Mesodermal cell (in vitro differentiated cells): ENCODE data around the gene TMEM88.
A peak's percentile ranks its signal among the peaks of the same experiment; 100 is the strongest.

Source experiments
- H3K27ac ChIP-seq: 2 replicates; pipeline ENCODE4 v1.7.0; 2013; ENCODE audit warnings: mild to moderate bottlenecking, low read depth, low read length, moderate library complexity; ENCODE audit not compliant: severe bottlenecking
- H3K36me3 ChIP-seq: 2 replicates; pipeline ENCODE4 v1.7.1; 2013; ENCODE audit warnings: mild to moderate bottlenecking, low read length, moderate library complexity; ENCODE audit not compliant: control insufficient read depth, insufficient read depth
- H3K4me1 ChIP-seq: one replicate; pipeline ENCODE4 v1.7.1; 2013; ENCODE audit warnings: mild to moderate bottlenecking, low read length; ENCODE audit not compliant: insufficient read depth, control insufficient read depth, poor library complexity, severe bottlenecking
- H3K4me3 ChIP-seq: 2 replicates; pipeline ENCODE4 v1.7.0; 2013; ENCODE audit warnings: low read length, control low read depth, mild to moderate bottlenecking; ENCODE audit not compliant: insufficient read depth, poor library complexity, severe bottlenecking; ENCODE audit errors: extremely low read depth
- H3K9me3 ChIP-seq: 2 replicates; pipeline ENCODE4 v1.7.1; 2013; ENCODE audit warnings: mild to moderate bottlenecking, low read length, moderate library complexity; ENCODE audit not compliant: control insufficient read depth
- WGBS, 2 experiments: methylation state at CpG; one replicate each; pipeline ENCODE4 v1.1.5; 2013; ENCODE audit warnings: missing lambda C conversion rate in 2 of 2; ENCODE audit not compliant: insufficient coverage in 2 of 2; 5-methylcytosine and 5-hydroxymethylcytosine counted together

The TMEM88 gene

GRCh38 chr17:7833795-7834541, 20.9 kb upstream of the TMEM88 start, which contains the start of gene KDM6B:
TSS of gene KDM6B (plus strand) at chr17:7834217. CDS start at chr17:7845555, 11,338 bp downstream.
- Histone ChIP-seq H3K4me1 (peaks cover 20% of the 10 kb centered on the region), H3K9me3 (no peaks in the 10 kb centered on the region), H3K4me3 (peak within 1 kb of the TSS; percentile 64), H3K36me3 (no peaks in the 10 kb centered on the region), H3K27ac (peak within 1 kb of the TSS; percentile 99)
- WGBS, 2 experiments: 0 to 1% methylated on average over 28 to 31 of the region's 49 CpGs

GRCh38 chr17:7834542-7834956, 20.3 kb upstream of the TMEM88 start:
- H3K4me3 ChIP-seq: peak overlapping the region; percentile 64
- H3K9me3 ChIP-seq: no peaks in the 10 kb centered on the region
- H3K4me1 ChIP-seq: peaks cover 24% of the 10 kb centered on the region
- WGBS, 2 experiments: 0% methylated on average over 15 to 18 of the region's 20 CpGs
- H3K36me3 ChIP-seq: no peaks in the 10 kb centered on the region
- peak overlapping the region; percentile 99 for H3K27ac ChIP-seq

DNA sequence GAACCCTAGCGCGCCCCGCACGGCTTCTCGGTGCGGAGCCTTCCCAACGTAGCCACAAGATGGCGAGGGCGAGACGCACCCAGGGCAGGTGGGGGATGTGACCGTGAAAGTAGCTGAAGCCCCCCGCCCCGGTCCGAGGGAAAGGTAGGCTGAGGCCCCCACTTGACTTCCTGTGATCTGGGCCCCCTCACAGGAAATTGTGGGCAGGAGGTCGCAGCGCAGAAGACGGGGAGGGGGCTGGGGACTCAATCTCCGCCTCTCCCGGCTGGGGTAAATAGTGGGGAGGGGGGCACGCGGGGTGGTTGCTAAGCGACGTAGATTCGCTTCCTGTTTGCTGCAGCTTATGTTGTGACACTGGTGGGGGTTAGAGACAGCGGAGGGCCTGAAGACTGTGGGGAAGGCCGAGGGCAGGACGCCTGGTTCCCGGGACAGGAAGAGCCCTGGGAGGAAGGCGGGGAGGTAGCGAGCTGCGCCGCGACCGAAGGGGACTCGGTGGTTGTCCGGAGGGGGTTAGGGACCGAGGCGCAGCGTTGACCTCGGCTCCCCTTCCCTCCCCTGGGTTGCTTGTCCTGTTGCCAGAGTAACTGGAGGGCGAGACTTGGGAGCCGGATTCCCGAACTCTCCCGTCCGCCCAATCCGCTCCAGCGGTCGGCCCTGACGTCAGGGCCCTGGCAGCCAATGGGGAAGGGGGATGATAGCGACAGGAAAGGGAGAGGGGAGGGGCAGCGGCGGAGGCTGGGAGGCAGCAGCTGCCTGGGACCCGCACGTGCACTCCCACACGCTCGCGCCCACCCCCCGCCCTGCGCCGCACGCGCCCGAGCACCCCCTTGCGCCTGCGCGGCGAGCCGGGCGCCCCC, 19.7 kb upstream of the TMEM88 start:
- WGBS, 2 experiments: 0% methylated on average over 42 to 46 of the region's 69 CpGs
- Histone ChIP-seq H3K9me3 (no peaks in the 10 kb centered on the region), H3K36me3 (peaks cover 6% of the 10 kb centered on the region), H3K4me1 (peaks cover 28% of the 10 kb centered on the region), H3K27ac (peak overlapping the region; percentile 99), H3K4me3 (peak overlapping the region; percentile 64)

DNA sequence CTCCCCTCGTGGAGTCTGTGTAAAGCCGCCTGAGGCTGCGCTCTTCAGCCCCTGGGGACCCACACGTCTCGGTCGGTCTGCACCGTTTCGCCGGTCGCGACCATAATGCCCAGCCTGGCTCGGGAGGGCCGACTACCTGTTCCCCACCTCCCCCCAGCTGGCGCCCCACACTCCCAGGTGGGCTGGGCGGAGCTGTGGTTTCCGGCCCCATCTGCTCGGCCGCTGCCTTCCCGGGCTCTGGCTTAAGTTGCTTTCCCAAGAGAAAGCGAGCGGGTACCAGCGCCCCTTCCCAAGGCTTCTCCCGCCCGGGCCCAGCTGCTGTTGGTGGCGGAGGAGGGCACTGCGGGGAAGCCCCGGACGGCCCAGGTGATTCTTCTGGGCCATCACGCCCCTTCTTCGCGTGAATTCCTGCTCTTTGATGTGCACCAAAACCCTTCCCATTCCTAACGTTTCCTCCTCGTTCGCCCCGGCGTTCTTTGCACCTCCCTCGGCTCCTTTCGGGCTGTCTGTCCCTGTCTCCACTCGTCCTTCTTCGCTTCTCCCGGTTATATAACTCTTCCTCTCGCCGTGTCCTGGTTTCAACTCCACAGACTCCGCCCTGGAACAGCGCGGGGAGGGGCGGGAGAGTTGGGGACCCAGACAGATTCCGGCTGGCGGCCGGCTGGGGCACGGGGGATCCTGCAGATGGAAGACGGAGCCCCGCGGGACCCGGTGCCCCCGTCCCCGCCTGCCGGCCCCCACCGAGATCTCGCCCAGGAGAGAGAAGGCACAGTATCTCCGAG, 18.9 kb upstream of the TMEM88 start:
- peaks cover 36% of the 10 kb centered on the region for H3K4me1 ChIP-seq
- peak overlapping the region; percentile 64 for H3K4me3 ChIP-seq
- peaks cover 12% of the 10 kb centered on the region for H3K36me3 ChIP-seq
- no peaks in the 10 kb centered on the region for H3K9me3 ChIP-seq
- H3K27ac ChIP-seq: peak overlapping the region; percentile 99
- WGBS, 2 experiments: 0 to 1% methylated on average over 50 to 56 of the region's 61 CpGs

GRCh38 chr17:7836596-7837407, 18.1 kb upstream of the TMEM88 start:
- no peaks in the 10 kb centered on the region for H3K9me3 ChIP-seq
- peaks cover 39% of the 10 kb centered on the region for H3K4me1 ChIP-seq
- H3K27ac ChIP-seq: peak overlapping the region; percentile 99
- H3K4me3 ChIP-seq: peak overlapping the region; percentile 64
- peaks cover 12% of the 10 kb centered on the region for H3K36me3 ChIP-seq
- 0 to 3% methylated on average over 5 of the region's 19 CpGs for WGBS, 2 experiments

DNA sequence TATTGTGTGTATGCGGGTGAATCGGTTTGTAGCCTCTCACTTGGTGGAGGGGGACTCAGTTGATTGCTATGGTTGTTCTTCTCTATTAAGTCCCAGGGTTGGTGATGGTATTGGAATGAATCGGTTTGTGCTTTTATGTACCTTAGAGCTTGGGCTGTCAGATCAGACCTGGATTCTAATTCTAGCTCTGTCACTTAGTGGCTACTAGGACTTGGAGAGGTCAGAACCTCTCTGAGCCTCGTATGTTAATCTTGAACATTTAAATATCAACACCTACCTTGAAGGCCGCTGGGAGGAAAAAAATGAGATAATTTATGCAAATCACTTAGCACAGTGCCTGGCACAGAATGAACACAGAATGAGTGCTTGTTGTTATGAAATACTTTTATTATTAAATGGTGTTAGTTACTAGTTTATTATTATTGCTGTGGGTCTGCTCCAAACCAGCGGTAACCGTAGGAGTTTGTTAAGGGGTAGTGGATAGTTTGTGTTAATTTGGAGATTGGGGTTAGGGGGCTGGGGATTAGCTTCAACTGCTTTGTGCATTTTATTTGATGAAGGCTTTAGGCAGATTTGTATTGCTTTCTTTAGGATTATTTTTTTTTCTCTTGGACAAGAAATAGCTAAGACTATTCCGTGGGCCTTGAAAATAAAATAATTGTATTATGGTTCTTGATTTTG, 17.3 kb upstream of the TMEM88 start:
- Histone ChIP-seq H3K36me3 (peaks cover 12% of the 10 kb centered on the region), H3K27ac (peak overlapping the region; percentile 99), H3K9me3 (no peaks in the 10 kb centered on the region), H3K4me3 (peak overlapping the region; percentile 64), H3K4me1 (peaks cover 39% of the 10 kb centered on the region)
- WGBS, 2 experiments: 5 to 9% methylated on average over 4 of the region's 8 CpGs

- Histone ChIP-seq H3K36me3 (peaks cover 12% of the 10 kb centered on the region), H3K27ac (peak overlapping the region; percentile 99), H3K9me3 (no peaks in the 10 kb centered on the region), H3K4me1 (peaks cover 36% of the 10 kb centered on the region), H3K4me3 (peak overlapping the region; percentile 64)
- WGBS, 2 experiments: 36 to 40% methylated on average over 4 of the region's 12 CpGs
Observed at GRCh38 chr17:7838090-7839075, 16.5 kb upstream of the TMEM88 start.

GRCh38 chr17:7839190-7839875, 15.5 kb upstream of the TMEM88 start:
- H3K4me3 ChIP-seq: peak overlapping the region; percentile 33
- peaks cover 31% of the 10 kb centered on the region for H3K4me1 ChIP-seq
- peak overlapping the region; percentile 92 for H3K27ac ChIP-seq
- no peaks in the 10 kb centered on the region for H3K9me3 ChIP-seq
- WGBS, 2 experiments: 80 to 92% methylated on average over 2 to 5 of the region's 6 CpGs
- peaks cover 12% of the 10 kb centered on the region for H3K36me3 ChIP-seq
